ENCODE measurements around the gene EP300. TPM values are rescaled to one million over a fixed set of nuclear protein-coding genes. Genes with fewer than 3 reads are reported as not detected.

Gene EP300
- total RNA-seq, 1 donor from 2014 or later, result 24.0 TPM

GRCh38 chr22:41206719-41207118 is 114.3 kb downstream of the EP300 start:
- Histone ChIP-seq H3K27me3 (ENCODE audit: control insufficient read depth, insufficient read depth, low read length) (no peaks in the 10 kb centered on the region), H3K4me3 (ENCODE audit: low read depth, low read length) (no peak overlapping the region), H3K36me3 (ENCODE audit: control insufficient read depth, insufficient read depth, low read length) (peaks cover 7% of the 10 kb centered on the region)
- FAIRE-seq (no peak), DNase-seq (ENCODE audit: low read depth) (no peak)
- TF ChIP-seq, protein P1, sequence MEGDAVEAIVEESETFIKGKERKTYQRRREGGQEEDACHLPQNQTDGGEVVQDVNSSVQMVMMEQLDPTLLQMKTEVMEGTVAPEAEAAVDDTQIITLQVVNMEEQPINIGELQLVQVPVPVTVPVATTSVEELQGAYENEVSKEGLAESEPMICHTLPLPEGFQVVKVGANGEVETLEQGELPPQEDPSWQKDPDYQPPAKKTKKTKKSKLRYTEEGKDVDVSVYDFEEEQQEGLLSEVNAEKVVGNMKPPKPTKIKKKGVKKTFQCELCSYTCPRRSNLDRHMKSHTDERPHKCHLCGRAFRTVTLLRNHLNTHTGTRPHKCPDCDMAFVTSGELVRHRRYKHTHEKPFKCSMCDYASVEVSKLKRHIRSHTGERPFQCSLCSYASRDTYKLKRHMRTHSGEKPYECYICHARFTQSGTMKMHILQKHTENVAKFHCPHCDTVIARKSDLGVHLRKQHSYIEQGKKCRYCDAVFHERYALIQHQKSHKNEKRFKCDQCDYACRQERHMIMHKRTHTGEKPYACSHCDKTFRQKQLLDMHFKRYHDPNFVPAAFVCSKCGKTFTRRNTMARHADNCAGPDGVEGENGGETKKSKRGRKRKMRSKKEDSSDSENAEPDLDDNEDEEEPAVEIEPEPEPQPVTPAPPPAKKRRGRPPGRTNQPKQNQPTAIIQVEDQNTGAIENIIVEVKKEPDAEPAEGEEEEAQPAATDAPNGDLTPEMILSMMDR (IDR thresholded peaks at IDR 0.05; ENCODE audit: insufficient read depth, low read length, severe bottlenecking), result no peak

DNA sequence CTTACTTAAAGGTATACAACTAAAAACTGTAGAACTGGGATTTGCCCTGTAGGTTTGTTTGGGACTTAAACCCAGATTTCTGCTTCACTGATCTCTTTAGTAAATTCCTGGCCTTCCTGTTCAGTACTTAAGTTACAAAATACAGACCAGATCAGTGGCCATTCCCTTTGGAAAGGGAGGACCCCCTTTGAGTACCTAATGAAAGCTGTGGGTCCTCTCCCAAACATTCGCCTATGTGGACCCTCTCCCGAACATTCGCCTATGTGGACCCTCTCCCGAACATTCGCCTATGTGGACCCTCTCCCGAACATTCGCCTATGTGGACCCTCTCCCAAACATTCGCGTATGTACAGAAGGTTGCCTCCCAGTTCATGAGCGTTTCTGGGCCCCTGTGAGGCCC is 123.0 kb downstream of the EP300 start:
- DNase-seq (ENCODE audit: low read depth), result no peak
- TF ChIP-seq, protein P1 (IDR thresholded peaks at IDR 0.05; ENCODE audit: insufficient read depth, low read length, severe bottlenecking), result no peak
- Histone ChIP-seq H3K36me3 (ENCODE audit: control insufficient read depth, insufficient read depth, low read length) (peaks cover 8% of the 10 kb centered on the region), H3K4me3 (ENCODE audit: low read depth, low read length) (no peak overlapping the region), H3K27me3 (ENCODE audit: control insufficient read depth, insufficient read depth, low read length) (no peaks in the 10 kb centered on the region)
- FAIRE-seq, result no peak

- TF ChIP-seq, protein P1 (IDR thresholded peaks at IDR 0.05; ENCODE audit: insufficient read depth, low read length, severe bottlenecking), result no peak
- no peak for DNase-seq (ENCODE audit: low read depth)
- FAIRE-seq, result no peak
- Histone ChIP-seq H3K4me3 (ENCODE audit: low read depth, low read length) (peak overlapping the region; percentile 25), H3K27me3 (ENCODE audit: control insufficient read depth, insufficient read depth, low read length) (no peaks in the 10 kb centered on the region), H3K36me3 (ENCODE audit: control insufficient read depth, insufficient read depth, low read length) (peaks cover 9% of the 10 kb centered on the region)
These were observed 123.5 kb downstream of the EP300 start for GRCh38 chr22:41215926-41216325.

- H3K27me3 ChIP-seq (ENCODE audit: control insufficient read depth, insufficient read depth, low read length), result no peaks in the 10 kb centered on the region
- DNase-seq (ENCODE audit: low read depth), result peak; percentile 31
- TF ChIP-seq, protein P1 (IDR thresholded peaks at IDR 0.05; ENCODE audit: insufficient read depth, low read length, severe bottlenecking), result no peak
- H3K36me3 ChIP-seq (ENCODE audit: control insufficient read depth, insufficient read depth, low read length), result peaks cover 12% of the 10 kb centered on the region
- H3K4me3 ChIP-seq (ENCODE audit: low read depth, low read length), result peak overlapping the region; percentile 25
- no peak for FAIRE-seq
These were observed 124.6 kb downstream of the EP300 start for GRCh38 chr22:41216984-41217383.

DNA sequence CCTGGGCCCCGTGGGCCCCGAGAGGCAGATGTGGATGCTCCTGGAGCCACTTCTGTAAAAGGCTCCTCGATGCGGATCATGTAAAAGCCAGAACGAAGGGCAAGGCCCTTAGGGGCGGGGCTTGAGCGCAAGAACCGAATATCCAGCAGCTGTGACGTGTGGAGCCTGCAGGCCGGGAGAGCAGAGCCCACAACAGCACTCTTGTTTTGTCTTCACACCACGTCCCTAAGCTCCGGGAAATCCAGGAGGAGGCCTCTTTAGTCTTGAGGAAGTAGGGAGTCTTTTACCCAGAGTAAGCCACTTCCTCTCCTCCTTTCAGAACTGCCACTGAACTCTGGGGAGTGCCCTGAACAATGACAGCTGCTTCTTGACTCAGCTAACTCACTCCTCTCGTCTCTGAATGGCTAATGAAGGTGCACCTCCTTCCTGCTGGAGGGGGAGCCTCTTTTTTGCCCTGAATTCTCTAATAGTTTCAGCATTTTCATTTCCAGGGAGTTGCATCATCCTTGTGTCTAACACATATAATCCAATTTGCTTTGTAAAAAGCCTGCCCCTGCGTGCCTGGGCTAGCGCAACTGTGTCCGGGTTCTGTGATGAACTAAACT is 125.3 kb downstream of the EP300 start:
- DNase-seq (ENCODE audit: low read depth) (peak; percentile 97), FAIRE-seq (peak; percentile 98)
- Histone ChIP-seq H3K27me3 (ENCODE audit: control insufficient read depth, insufficient read depth, low read length) (no peaks in the 10 kb centered on the region), H3K4me3 (ENCODE audit: low read depth, low read length) (peak overlapping the region; percentile 25), H3K36me3 (ENCODE audit: control insufficient read depth, insufficient read depth, low read length) (peaks cover 12% of the 10 kb centered on the region)
- TF ChIP-seq, protein P1 (IDR thresholded peaks at IDR 0.05; ENCODE audit: insufficient read depth, low read length, severe bottlenecking), result no peak
